ENCODE results near the gene PLCB1. TPM values are rescaled to one million over a fixed set of nuclear protein-coding genes. Genes with fewer than 3 reads are reported as not detected.

Gene PLCB1
- total RNA-seq, 1 experiment from 2014 or later: 11.3 TPM

GRCh38 chr20:8652396-8652795 lies 520.3 kb downstream of the PLCB1 start (continued):
- no peak for TF ChIP-seq ZNF281 (CRISPR knock-in tag; IDR thresholded peaks at IDR 0.05)
- no peak for TF ChIP-seq ZNF416 (CRISPR knock-in tag; IDR thresholded peaks at IDR 0.05)
- no peak for TF ChIP-seq TEAD1 (CRISPR knock-in tag; IDR thresholded peaks at IDR 0.05)
- no peak for TF ChIP-seq ZNF425 (CRISPR knock-in tag; conservative IDR thresholded peaks at IDR 0.05)
- no peak for TF ChIP-seq FOXP4 (CRISPR knock-in tag; IDR thresholded peaks at IDR 0.05)
- TF ChIP-seq EMX1 (CRISPR knock-in tag; IDR thresholded peaks at IDR 0.05): no peak
- TF ChIP-seq, protein P1, sequence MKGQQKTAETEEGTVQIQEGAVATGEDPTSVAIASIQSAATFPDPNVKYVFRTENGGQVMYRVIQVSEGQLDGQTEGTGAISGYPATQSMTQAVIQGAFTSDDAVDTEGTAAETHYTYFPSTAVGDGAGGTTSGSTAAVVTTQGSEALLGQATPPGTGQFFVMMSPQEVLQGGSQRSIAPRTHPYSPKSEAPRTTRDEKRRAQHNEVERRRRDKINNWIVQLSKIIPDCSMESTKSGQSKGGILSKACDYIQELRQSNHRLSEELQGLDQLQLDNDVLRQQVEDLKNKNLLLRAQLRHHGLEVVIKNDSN (CRISPR knock-in tag; IDR thresholded peaks at IDR 0.05): no peak
- TF ChIP-seq PRDM15 (CRISPR knock-in tag; IDR thresholded peaks at IDR 0.05): no peak

DNA sequence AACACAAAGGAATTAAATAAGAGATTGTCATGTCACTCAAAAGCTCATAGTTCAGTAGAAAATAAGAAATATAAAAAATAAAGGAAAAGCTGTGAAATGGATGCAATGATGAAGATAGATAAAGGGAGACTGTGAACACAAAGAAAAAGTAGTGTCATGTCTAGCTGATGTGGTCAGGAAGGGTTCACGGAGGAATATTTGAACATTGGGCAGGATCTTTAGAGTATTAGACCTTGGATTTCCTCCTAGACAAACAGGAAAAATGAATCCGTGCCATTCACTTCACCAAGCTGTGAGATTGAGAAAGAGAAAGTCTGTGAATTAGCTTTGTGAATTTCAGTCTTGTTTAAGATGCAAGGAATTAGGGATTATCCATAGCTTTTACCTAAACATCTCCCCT lies 522.4 kb downstream of the PLCB1 start:
- TF ChIP-seq, protein P2, sequence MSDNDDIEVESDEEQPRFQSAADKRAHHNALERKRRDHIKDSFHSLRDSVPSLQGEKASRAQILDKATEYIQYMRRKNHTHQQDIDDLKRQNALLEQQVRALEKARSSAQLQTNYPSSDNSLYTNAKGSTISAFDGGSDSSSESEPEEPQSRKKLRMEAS (CRISPR knock-in tag; IDR thresholded peaks at IDR 0.05): no peak
- TF ChIP-seq ZNF281 (CRISPR knock-in tag; IDR thresholded peaks at IDR 0.05): no peak
- TF ChIP-seq, protein P3, sequence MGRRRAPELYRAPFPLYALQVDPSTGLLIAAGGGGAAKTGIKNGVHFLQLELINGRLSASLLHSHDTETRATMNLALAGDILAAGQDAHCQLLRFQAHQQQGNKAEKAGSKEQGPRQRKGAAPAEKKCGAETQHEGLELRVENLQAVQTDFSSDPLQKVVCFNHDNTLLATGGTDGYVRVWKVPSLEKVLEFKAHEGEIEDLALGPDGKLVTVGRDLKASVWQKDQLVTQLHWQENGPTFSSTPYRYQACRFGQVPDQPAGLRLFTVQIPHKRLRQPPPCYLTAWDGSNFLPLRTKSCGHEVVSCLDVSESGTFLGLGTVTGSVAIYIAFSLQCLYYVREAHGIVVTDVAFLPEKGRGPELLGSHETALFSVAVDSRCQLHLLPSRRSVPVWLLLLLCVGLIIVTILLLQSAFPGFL (CRISPR knock-in tag; IDR thresholded peaks at IDR 0.05; ENCODE audit: borderline replicate concordance): no peak
- TF ChIP-seq ATF6 (CRISPR knock-in tag; IDR thresholded peaks at IDR 0.05): no peak
- no peak for TF ChIP-seq KAT7 (CRISPR knock-in tag; IDR thresholded peaks at IDR 0.05; ENCODE audit: borderline replicate concordance)
- TF ChIP-seq FOXK1 (CRISPR knock-in tag; IDR thresholded peaks at IDR 0.05): no peak
- H3K36me3 Mint-ChIP-seq: peaks cover 14% of the 10 kb centered on the region
- no peak for ATAC-seq
- no peak for DNase-seq (ENCODE audit: low spot score)
- CTCF ChIA-PET: no interaction called here
- H3K4me3 Mint-ChIP-seq: no peak overlapping the region
- H3K27ac Mint-ChIP-seq: no peak overlapping the region
- peaks cover 13% of the 10 kb centered on the region for H3K9me3 Mint-ChIP-seq
- H3K4me1 Mint-ChIP-seq: no peaks in the 10 kb centered on the region
- POLR2A ChIA-PET: no interaction called here
- no peaks in the 10 kb centered on the region for H3K27me3 Mint-ChIP-seq (ENCODE audit: low read depth)

All from WTC11 (cell line).